Mammary epithelial cell (primary cell): ENCODE measurements around the gene OR7A10.

ENCODE experiments used
- CTCF ChIP-seq, 2 donors: IDR thresholded peaks in 1 of 2; conservative IDR thresholded peaks in 1 of 2; 2 replicates each; pipeline ENCODE4 v1.5.1; 2011 to 2012; ENCODE audit warnings: inconsistent platforms in 2 of 2, low read length in 2 of 2, mild to moderate bottlenecking in 2 of 2, control low read depth in 1 of 2, low read depth in 1 of 2; ENCODE audit not compliant: insufficient read depth in 1 of 2; ENCODE audit errors: extremely low read depth in 1 of 2
- EZH2 ChIP-seq: IDR thresholded peaks from 2 replicates; pipeline ENCODE4 v1.6.1; 2012; ENCODE audit warnings: low read length, inconsistent platforms, borderline replicate concordance

- TF ChIP-seq CTCF (conservative IDR thresholded peaks at IDR 0.05 in 1 of 2, IDR thresholded peaks at IDR 0.05 in 1 of 2; ENCODE audit: extremely low read depth in 1 of 2, insufficient read depth in 1 of 2, low read depth in 1 of 2, low read length in 2 of 2), result no peak
- no peak for TF ChIP-seq EZH2
Observed at GRCh38 chr19:14848822-14849221, at the start of gene OR7A10.
